GM12878 (cell line): ENCODE data around the gene PJA2. TPM values are rescaled to one million over a fixed set of nuclear protein-coding genes. Genes with fewer than 3 reads are reported as not detected.

Source experiments
- ATAC-seq: fragments of 200-7000 bp; cut with Tn5 transposase; 3 replicates; pipeline ENCODE4 v1.9.1; 2020; ENCODE audit warnings: mild to moderate bottlenecking, moderate library complexity
- BruUV-seq: library from RNA; stranded (reverse); fragments of 400-500 nt; replicated peaks from 2 replicates; lab custom pipeline; 2021; lab: Mats Ljungman, UMichigan
- CTCF ChIA-PET: fragments of 300-600 bp; sonication (Branson Sonifier 250); formaldehyde crosslinking; extraction: SDS; loops from one replicate; lab custom pipeline; 2021; ENCODE audit warnings: inconsistent platforms; lab: Yijun Ruan, JAX
- POLR2A ChIA-PET: fragments of 350-600 bp; formaldehyde crosslinking; extraction: SDS; loops from one replicate; lab custom pipeline; 2021; ENCODE audit warnings: inconsistent platforms; lab: Charles Lee
- RAD21 ChIA-PET: fragments of 300-600 bp; sonication (Branson Sonifier 250); formaldehyde crosslinking; loops from one replicate; lab custom pipeline; 2023; ENCODE audit warnings: antibody characterized with exemption; ENCODE audit not compliant: unreplicated experiment; lab: Charles Lee
- SMC1A ChIA-PET: fragments of 300-600 bp; sonication (Branson Sonifier 250); formaldehyde crosslinking; loops from one replicate; lab custom pipeline; 2023; ENCODE audit not compliant: unreplicated experiment, uncharacterized antibody; lab: Charles Lee
- DNase-seq: peaks from one replicate; pipeline ENCODE4 v3.0.0-alpha.2; 2011; ENCODE audit warnings: low read depth, low spot score
- FAIRE-seq: peaks from 3 replicates; lab custom pipeline; 2011; peaks lifted over from hg19 to GRCh38; lab: Jason Lieb, UNC
- H2AFZ ChIP-seq: 2 replicates; pipeline ENCODE4 v1.6.0; 2011; ENCODE audit warnings: low read depth, low read length, control low read depth; ENCODE audit not compliant: control insufficient read depth
- H3K27ac ChIP-seq: 2 replicates; pipeline ENCODE4 v1.5.1; 2011; ENCODE audit warnings: control low read depth; ENCODE audit not compliant: control insufficient read depth, insufficient read depth
- H3K27me3 ChIP-seq, 2 experiments: replicated peaks in 1 of 2; 2 replicates each; pipeline versions ENCODE4 v1.6.0 to v1.6.1; 2011; ENCODE audit warnings: low read length in 1 of 2; ENCODE audit not compliant: control insufficient read depth in 2 of 2, insufficient read depth in 2 of 2
- H3K36me3 ChIP-seq, 2 experiments: 2 replicates each; pipeline ENCODE4 v1.5.1; 2011; ENCODE audit warnings: low read length in 1 of 2; ENCODE audit not compliant: control insufficient read depth in 2 of 2, insufficient read depth in 2 of 2
- H3K4me1 ChIP-seq: 2 replicates; pipeline ENCODE4 v1.6.1; 2011; ENCODE audit warnings: mild to moderate bottlenecking, low read length, moderate library complexity, mixed read lengths; ENCODE audit not compliant: control insufficient read depth, insufficient read depth
- H3K4me2 ChIP-seq: 2 replicates; pipeline ENCODE4 v1.6.0; 2011; ENCODE audit warnings: control low read depth; ENCODE audit not compliant: control insufficient read depth, insufficient read depth
- H3K4me3 ChIP-seq: fragments of 200-600 bp; sonication (generic); 2 replicates; pipeline ENCODE4 v1.5.1; 2016
- H3K79me2 ChIP-seq: 2 replicates; pipeline ENCODE4 v1.6.0; 2011; ENCODE audit warnings: low read length; ENCODE audit not compliant: control insufficient read depth, insufficient read depth
- H3K9ac ChIP-seq: 2 replicates; pipeline ENCODE4 v1.8.0; 2011; ENCODE audit warnings: low read length, control low read depth, mixed read lengths; ENCODE audit not compliant: control insufficient read depth, insufficient read depth
- H3K9me3 ChIP-seq: replicated peaks from 3 replicates; pipeline ENCODE4 v1.5.1; 2011; ENCODE audit warnings: mild to moderate bottlenecking, low read length; ENCODE audit not compliant: control insufficient read depth, insufficient read depth
- H4K20me1 ChIP-seq: 2 replicates; pipeline ENCODE4 v1.6.0; 2011; ENCODE audit not compliant: control insufficient read depth, insufficient read depth
- ATF2 ChIP-seq: IDR thresholded peaks from 2 replicates; pipeline ENCODE4 v1.6.1; 2012; ENCODE audit warnings: low read length, inconsistent platforms
- CUX1 ChIP-seq: IDR thresholded peaks from 2 replicates; pipeline ENCODE4 v1.6.1; 2012; ENCODE audit warnings: improper control_type of control experiment, low read depth, low read length; ENCODE audit not compliant: insufficient replicate concordance
- EED ChIP-seq: sonication (generic); IDR thresholded peaks from 2 replicates; pipeline ENCODE4 v1.6.1; 2016; ENCODE audit warnings: antibody characterized with exemption, low read depth
- ETV6 ChIP-seq, 2 experiments: fragments of 450-650 bp in 1 of 2; IDR thresholded peaks in 1 of 2; conservative IDR thresholded peaks in 1 of 2; 2 replicates each; pipeline ENCODE4 v1.6.1; 2014; ENCODE audit warnings: antibody characterized with exemption in 1 of 2, borderline replicate concordance in 1 of 2, low read depth in 1 of 2, mild to moderate bottlenecking in 1 of 2, moderate library complexity in 1 of 2
- HDGF ChIP-seq: fragments of 450-650 bp; IDR thresholded peaks from 2 replicates; pipeline ENCODE4 v1.6.1; 2016; ENCODE audit warnings: antibody characterized with exemption
- MTA2 ChIP-seq: fragments of 450-650 bp; IDR thresholded peaks from 2 replicates; pipeline ENCODE4 v1.6.1; 2016; ENCODE audit warnings: low read depth, mild to moderate bottlenecking, moderate library complexity
- NFIC ChIP-seq: IDR thresholded peaks from 2 replicates; pipeline ENCODE4 v1.6.1; 2012; ENCODE audit warnings: low read depth, mild to moderate bottlenecking, inconsistent platforms, low read length, moderate library complexity
- NR2F1 ChIP-seq: fragments of 450-650 bp; conservative IDR thresholded peaks from 2 replicates; pipeline ENCODE4 v1.6.1; 2017; ENCODE audit warnings: mild to moderate bottlenecking
- PAX5 ChIP-seq: IDR thresholded peaks from 2 replicates; pipeline ENCODE4 v1.6.1; 2011; ENCODE audit warnings: low read depth, low read length, borderline replicate concordance
- PBX3 ChIP-seq: IDR thresholded peaks from 2 replicates; pipeline ENCODE4 v1.6.1; 2011; ENCODE audit warnings: mild to moderate bottlenecking, low read depth, low read length, moderate library complexity; ENCODE audit not compliant: insufficient replicate concordance
- PKNOX1 ChIP-seq: fragments of 450-650 bp; IDR thresholded peaks from 2 replicates; pipeline ENCODE4 v1.6.1; 2016; ENCODE audit warnings: mild to moderate bottlenecking
- POU2F2 ChIP-seq: IDR thresholded peaks from 3 replicates; pipeline ENCODE4 v1.6.1; 2011; ENCODE audit warnings: low read depth, mild to moderate bottlenecking, low read length, borderline replicate concordance
- RELA ChIP-seq: fragments of 450-650 bp; IDR thresholded peaks from 2 replicates; pipeline ENCODE4 v1.8.0; 2014; ENCODE audit warnings: borderline replicate concordance; ENCODE audit not compliant: partially characterized antibody
- TARDBP ChIP-seq: IDR thresholded peaks from 2 replicates; pipeline ENCODE4 v1.6.1; 2016; ENCODE audit warnings: borderline replicate concordance
- WGBS: methylation state at CpG from one replicate; pipeline ENCODE4 v1.1.6; 2016; ENCODE audit warnings: low lambda C conversion rate; ENCODE audit not compliant: insufficient replicate concordance, insufficient coverage; ENCODE audit errors: missing lambda C conversion rate; 5-methylcytosine and 5-hydroxymethylcytosine counted together
- in situ Hi-C: fragments of 300-500 bp; cut with MboI; formaldehyde crosslinking; loops from 9 replicates; pipeline ENCODE4 v1.14.3; 2018; ENCODE audit warnings: mixed read lengths
- intact Hi-C: fragments of 100-400 bp; cut with micrococcal nuclease; formaldehyde crosslinking; loops from one replicate; pipeline ENCODE4 v1.14.2; 2022; ENCODE audit not compliant: unreplicated experiment
- polyA plus RNA-seq, 11 experiments: library from polyadenylated mRNA; depleted of rRNA in 4 of 11; unstranded in 6 of 11; stranded (reverse) in 5 of 11; fragments of >200 nt; fragmentation: Nextera tagmentation in 4 of 11; fragmentation: Illumina TruSeq in 1 of 11; extraction: Ambion mirVana in 4 of 11; extraction: Trizol in 1 of 11; gene quantifications; 1 replicate in 1 of 11; 2 replicates in 10 of 11; pipeline versions ENCODE4 v1.2.1 to v1.2.3, GENCODE V29; 2011 to 2016; ENCODE audit warnings: inconsistent platforms in 2 of 11, missing spikeins in 2 of 11, low read depth in 1 of 11
- total RNA-seq, 4 experiments: library from RNA; depleted of rRNA in 3 of 4; stranded (reverse); fragments of >200 nt in 3 of 4; fragmentation: Illumina TruSeq in 1 of 4; extraction: Trizol in 1 of 4; gene quantifications; 2 replicates each; pipeline versions ENCODE4 v1.2.1 to v1.2.3, GENCODE V29; 2013 to 2021

The PJA2 gene
- total and polyA plus RNA-seq, 10 of the 15 experiments (the other 5 are each of a cell fraction or from before 2014, with no cell fraction given), result 27.8 to 93.4 (median 47.8) TPM

GRCh38 chr5:109455598-109456096 is 45.9 kb upstream of the PJA2 start:
- ChIA-PET CTCF (interaction anchor here (0.7 to 1.4 kb wide), 2 partner anchors 18 to 537 kb away, joined by 3 to 4 read pairs; no protein-coding TSS in a partner anchor), SMC1A (interaction anchor here (0.8 to 1.5 kb wide), 4 partner anchors 12 to 774 kb away, joined by 3 to 5 read pairs (median 3); no protein-coding TSS in a partner anchor), POLR2A (interaction anchor here (0.7 to 1.0 kb wide), 2 partner anchors 27 to 597 kb away, joined by 3 to 4 read pairs; no protein-coding TSS in a partner anchor), RAD21 (interaction anchor here (1.2 kb wide), 2 partner anchors 292 to 814 kb away, joined by 3 read pairs; no protein-coding TSS in a partner anchor)
- 0% methylated on average over 3 of the region's 3 CpGs for WGBS
- Histone ChIP-seq H3K9me3 (no peaks in the 10 kb centered on the region; the same call in 2 of the 3 replicates), H3K4me1 (no peaks in the 10 kb centered on the region), H3K79me2 (no peaks in the 10 kb centered on the region), H4K20me1 (no peaks in the 10 kb centered on the region), H3K4me2 (no peak overlapping the region; the same call in 1 of the 2 replicates), H2AFZ (peak overlapping the region; percentile 68), H3K36me3 (no peaks in the 10 kb centered on the region), H3K27me3 (no peaks in the 10 kb centered on the region), H3K27ac (no peak overlapping the region), H3K4me3 (no peak overlapping the region), H3K9ac (no peak overlapping the region)
- intact Hi-C loops, result no loop called here
- no TSS peak for BruUV-seq
- in situ Hi-C loops, result loop anchor here (25.0 kb wide), 1 partner anchor 818 kb away; no protein-coding TSS in a partner anchor
- DNase-seq (peak; percentile 45), FAIRE-seq (peak; percentile 66), ATAC-seq (peak; percentile 100)
- TF ChIP-seq ETV6 (conservative IDR thresholded peaks at IDR 0.05 in 1 of 2, IDR thresholded peaks at IDR 0.05 in 1 of 2; ENCODE audit: borderline replicate concordance in 1 of 2, low read depth in 1 of 2) (peak in 1 of 2 experiments; percentile 34; a peak in 1 of 4 replicates), EED (peak; percentile 73), CUX1 (no peak), HDGF (no peak), PBX3 (peak; percentile 66), NR2F1 (peak; percentile 37; the same call in 1 of the 2 replicates), PAX5 (0 out of 2 replicates have a peak, but pooled peaks have one; percentile 60), RELA (no peak), PKNOX1 (peak; percentile 83), NFIC (peak; percentile 66; the same call in 1 of the 2 replicates), POU2F2 (peak; percentile 37; the same call in 1 of the 3 replicates), ATF2 (peak; percentile 62; the same call in 1 of the 2 replicates), TARDBP (no peak), MTA2 (peak; percentile 77; the same call in 1 of the 2 replicates)
